ENCODE data around the gene MED10.

MED10 gene

GRCh38 chr5:6333182-6333905, 45.0 kb downstream of the MED10 start:
- ATAC-seq: no peak

GRCh38 chr5:6328173-6328572, 50.2 kb downstream of the MED10 start:
- TF ChIP-seq ZC3H10 (CRISPR knock-in tag; IDR thresholded peaks at IDR 0.05) (no peak), ZFP30 (CRISPR knock-in tag; IDR thresholded peaks at IDR 0.05) (no peak), SNAI2 (CRISPR knock-in tag; IDR thresholded peaks at IDR 0.05) (0 out of 2 replicates have a peak, but pooled peaks have one; percentile 59), CREB5 (CRISPR knock-in tag; IDR thresholded peaks at IDR 0.05; ENCODE audit: low read depth) (no peak), TSHZ2 (CRISPR knock-in tag; IDR thresholded peaks at IDR 0.05) (no peak), CSDC2 (CRISPR knock-in tag; IDR thresholded peaks at IDR 0.05) (no peak), PATZ1 (CRISPR knock-in tag; IDR thresholded peaks at IDR 0.05; ENCODE audit: borderline replicate concordance) (no peak), ZNF565 (CRISPR knock-in tag; conservative IDR thresholded peaks at IDR 0.05; ENCODE audit: low read depth) (no peak)
- no peak for ATAC-seq

More at GRCh38 chr5:6333182-6333905, 45.0 kb downstream of the MED10 start:
- no peak for TF ChIP-seq TSHZ2 (CRISPR knock-in tag; IDR thresholded peaks at IDR 0.05)
- TF ChIP-seq ZNF70 (CRISPR knock-in tag; IDR thresholded peaks at IDR 0.05): no peak
- TF ChIP-seq ESRRG (CRISPR knock-in tag; IDR thresholded peaks at IDR 0.05): no peak
- no peak for TF ChIP-seq PPARA (CRISPR knock-in tag; IDR thresholded peaks at IDR 0.05; ENCODE audit: borderline replicate concordance)
- TF ChIP-seq SNAI2 (CRISPR knock-in tag; IDR thresholded peaks at IDR 0.05): no peak
- TF ChIP-seq TCF4 (CRISPR knock-in tag; IDR thresholded peaks at IDR 0.05; ENCODE audit: borderline replicate concordance): no peak
- TF ChIP-seq ISL1 (CRISPR knock-in tag; IDR thresholded peaks at IDR 0.05): no peak
- no peak for TF ChIP-seq GLIS3 (CRISPR knock-in tag; IDR thresholded peaks at IDR 0.05)
- no peak for TF ChIP-seq BACH2 (CRISPR knock-in tag; IDR thresholded peaks at IDR 0.05; ENCODE audit: borderline replicate concordance)
- no peak for TF ChIP-seq ZFP30 (CRISPR knock-in tag; IDR thresholded peaks at IDR 0.05)
- TF ChIP-seq ZNF565 (CRISPR knock-in tag; conservative IDR thresholded peaks at IDR 0.05; ENCODE audit: low read depth): no peak
- TF ChIP-seq RARB (CRISPR knock-in tag; IDR thresholded peaks at IDR 0.05): no peak
- no peak for TF ChIP-seq ZNF8 (CRISPR knock-in tag; IDR thresholded peaks at IDR 0.05)
- TF ChIP-seq CSRNP3 (CRISPR knock-in tag; IDR thresholded peaks at IDR 0.05): no peak
- no peak for TF ChIP-seq ZC3H10 (CRISPR knock-in tag; IDR thresholded peaks at IDR 0.05)
- TF ChIP-seq CSDC2 (CRISPR knock-in tag; IDR thresholded peaks at IDR 0.05): no peak
- no peak for TF ChIP-seq TOX (CRISPR knock-in tag; IDR thresholded peaks at IDR 0.05; ENCODE audit: borderline replicate concordance)

- TF ChIP-seq ZNF565 (CRISPR knock-in tag; conservative IDR thresholded peaks at IDR 0.05; ENCODE audit: low read depth) (no peak), TSHZ2 (CRISPR knock-in tag; IDR thresholded peaks at IDR 0.05) (no peak), ZFP30 (CRISPR knock-in tag; IDR thresholded peaks at IDR 0.05) (no peak), TOX (CRISPR knock-in tag; IDR thresholded peaks at IDR 0.05; ENCODE audit: borderline replicate concordance) (no peak), PPARA (CRISPR knock-in tag; IDR thresholded peaks at IDR 0.05; ENCODE audit: borderline replicate concordance) (no peak), ZFP3 (CRISPR knock-in tag; IDR thresholded peaks at IDR 0.05) (no peak)
- ATAC-seq: no peak
These were observed 51.6 kb downstream of the MED10 start for GRCh38 chr5:6326776-6327175.
